Hematopoietic multipotent progenitor cell treated with erythropoietin and hydrocortisone succinate and interleukin-3 and kit ligand, for 17 days (in vitro differentiated cells): ENCODE measurements around the gene YY2.

Experiments used
- DNase-seq: peaks from one replicate; pipeline ENCODE4 v3.0.0-alpha.2; 2015; ENCODE audit warnings: low spot score

YY2 gene

GRCh38 chrX:21875013-21875412 is 19.2 kb downstream of the YY2 start:
- no peak for DNase-seq

GRCh38 chrX:21881881-21882574 is 26.2 kb downstream of the YY2 start:
- DNase-seq = no peak

GRCh38 chrX:21883258-21883657 is 27.5 kb downstream of the YY2 start:
- DNase-seq = no peak

DNA sequence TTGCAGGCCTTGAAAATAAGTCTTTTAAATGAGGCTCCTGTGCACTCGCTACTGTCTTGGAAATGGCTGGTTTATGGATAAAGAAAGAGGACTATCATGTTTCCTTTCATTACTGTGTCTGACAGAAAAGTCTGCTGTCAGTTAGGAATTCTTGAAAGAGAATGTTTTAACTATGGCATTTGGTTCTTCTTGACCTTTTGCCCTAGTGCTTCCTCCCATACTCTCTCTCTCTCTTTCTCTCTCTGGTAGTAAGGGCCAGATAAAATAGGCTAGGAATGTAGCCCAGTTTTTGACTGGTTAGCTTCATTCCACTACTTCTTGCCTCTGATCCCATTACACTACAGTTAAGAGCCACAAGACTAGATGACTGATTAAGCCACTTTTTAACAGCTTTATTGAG is 29.8 kb downstream of the YY2 start:
- DNase-seq = no peak

DNA sequence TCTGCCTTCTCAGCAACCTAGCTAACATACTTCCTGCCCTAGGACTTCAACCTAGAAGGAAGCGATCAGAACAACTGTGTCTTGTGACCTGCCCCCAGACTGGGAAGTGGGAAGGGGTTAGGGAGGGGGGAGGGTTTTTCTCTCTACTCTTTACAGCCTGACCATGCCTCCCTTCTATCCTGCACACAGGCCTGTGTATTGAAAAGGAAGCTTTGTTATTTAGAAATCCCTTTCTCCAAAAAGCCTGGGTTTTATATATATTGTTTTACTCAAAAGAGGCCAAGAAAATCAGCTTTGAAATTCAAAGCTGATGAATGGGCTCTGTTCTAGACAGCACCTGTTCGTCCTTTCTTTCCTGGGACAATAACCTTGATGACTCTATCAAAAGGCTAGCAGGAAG is 49.5 kb downstream of the YY2 start:
- DNase-seq = no peak

DNA sequence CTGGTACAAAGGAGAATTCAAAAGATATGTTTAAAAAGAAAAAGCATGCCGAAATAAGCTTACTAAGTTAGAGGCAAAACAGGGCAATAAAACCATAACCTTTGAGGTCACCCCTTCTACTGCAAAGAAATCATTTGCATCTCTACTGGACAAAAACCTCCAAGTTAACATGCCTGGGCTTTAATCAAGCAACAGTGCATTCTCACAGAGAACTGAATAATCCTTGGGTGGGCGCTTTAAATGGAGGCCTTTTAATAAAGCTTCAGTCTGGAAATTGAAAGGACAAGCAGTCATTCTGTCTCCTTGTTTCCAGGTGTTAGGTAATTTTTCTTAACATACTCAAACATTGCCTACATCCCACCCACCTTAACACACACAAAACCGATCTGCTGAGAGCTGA is 50.2 kb downstream of the YY2 start:
- DNase-seq = no peak

DNA sequence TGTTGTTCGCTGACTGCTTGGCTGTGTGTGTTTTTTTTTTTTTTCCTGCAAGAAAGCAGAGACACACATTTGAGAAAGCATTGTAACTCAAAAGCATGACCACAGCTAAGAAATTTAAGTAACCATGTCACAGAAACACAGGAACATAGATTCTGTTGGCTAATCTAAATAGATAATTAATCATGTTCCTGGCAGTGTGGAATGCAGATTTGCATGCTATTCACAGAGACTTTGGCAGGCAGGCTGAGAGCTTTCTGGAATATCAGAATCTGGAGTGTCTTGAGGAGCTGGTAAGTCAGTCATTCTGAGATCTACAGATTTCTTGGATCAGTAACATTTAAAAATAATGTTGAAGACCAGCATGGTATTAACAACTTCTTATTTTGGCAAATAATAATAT is 51.5 kb downstream of the YY2 start:
- DNase-seq = no peak
